Trophoblast cell (in vitro differentiated cells and primary cell): ENCODE data around the gene ZNF148.

Experiments
- DNase-seq, 2 donors: peaks; one replicate each; pipeline ENCODE4 v3.0.0-alpha.2; 2016
- H2AFZ ChIP-seq: 2 replicates; pipeline ENCODE4 v1.6.1; 2013; ENCODE audit warnings: low read length, moderate library complexity, mild to moderate bottlenecking; ENCODE audit not compliant: insufficient read depth, poor library complexity
- H2AK5ac ChIP-seq: 2 replicates; pipeline ENCODE4 v1.6.1; 2013; ENCODE audit warnings: mild to moderate bottlenecking, low read length
- H2BK120ac ChIP-seq: 2 replicates; pipeline ENCODE4 v1.6.1; 2013; ENCODE audit warnings: low read length, mild to moderate bottlenecking, moderate library complexity; ENCODE audit not compliant: insufficient read depth, poor library complexity
- H2BK12ac ChIP-seq: 2 replicates; pipeline ENCODE4 v1.6.1; 2013; ENCODE audit warnings: mild to moderate bottlenecking, low read length, moderate library complexity
- H2BK5ac ChIP-seq: 2 replicates; pipeline ENCODE4 v1.6.1; 2013; ENCODE audit warnings: low read length, low read depth, moderate library complexity, mild to moderate bottlenecking; ENCODE audit not compliant: poor library complexity
- H3K14ac ChIP-seq: 2 replicates; pipeline ENCODE4 v1.6.1; 2013; ENCODE audit warnings: mild to moderate bottlenecking, low read length
- H3K18ac ChIP-seq: 2 replicates; pipeline ENCODE4 v1.6.1; 2013; ENCODE audit warnings: mild to moderate bottlenecking, low read length
- H3K23ac ChIP-seq: 2 replicates; pipeline ENCODE4 v1.6.1; 2013; ENCODE audit warnings: low read length
- H3K27ac ChIP-seq: 2 replicates; pipeline ENCODE4 v1.5.1; 2013; ENCODE audit warnings: low read depth, mild to moderate bottlenecking, inconsistent platforms, low read length, moderate library complexity
- H3K27me3 ChIP-seq: 2 replicates; pipeline ENCODE4 v1.6.1; 2013; ENCODE audit warnings: inconsistent platforms, mild to moderate bottlenecking, low read length, moderate library complexity; ENCODE audit not compliant: insufficient read depth
- H3K36me3 ChIP-seq, 2 experiments: 1 replicate in 1 of 2; 2 replicates in 1 of 2; pipeline ENCODE4 v1.6.1; 2013; ENCODE audit warnings: low read length in 2 of 2, mild to moderate bottlenecking in 2 of 2, moderate library complexity in 1 of 2; ENCODE audit not compliant: insufficient read depth in 2 of 2, control insufficient read depth in 1 of 2
- H3K4ac ChIP-seq: 2 replicates; pipeline ENCODE4 v1.6.1; 2013; ENCODE audit warnings: low read depth, mild to moderate bottlenecking, low read length, moderate library complexity
- H3K4me1 ChIP-seq, 2 experiments: 1 replicate in 1 of 2; 2 replicates in 1 of 2; pipeline ENCODE4 v1.6.1; 2013; ENCODE audit warnings: low read length in 2 of 2, mild to moderate bottlenecking in 2 of 2, moderate library complexity in 1 of 2; ENCODE audit not compliant: insufficient read depth in 2 of 2, control insufficient read depth in 1 of 2
- H3K4me2 ChIP-seq: 2 replicates; pipeline ENCODE4 v1.6.1; 2013; ENCODE audit warnings: inconsistent platforms, mild to moderate bottlenecking, low read length, moderate library complexity
- H3K4me3 ChIP-seq: 2 replicates; pipeline ENCODE4 v1.5.1; 2013; ENCODE audit warnings: mild to moderate bottlenecking, low read depth, low read length, inconsistent platforms
- H3K79me1 ChIP-seq: one replicate; pipeline ENCODE4 v1.6.1; 2013; ENCODE audit warnings: low read length
- H3K79me2 ChIP-seq: 2 replicates; pipeline ENCODE4 v1.6.1; 2013; ENCODE audit warnings: low read length, mild to moderate bottlenecking; ENCODE audit not compliant: control insufficient read depth, insufficient read depth, poor library complexity
- H3K9ac ChIP-seq: 2 replicates; pipeline ENCODE4 v1.6.1; 2013; ENCODE audit warnings: mild to moderate bottlenecking, low read length
- H3K9me3 ChIP-seq: 2 replicates; pipeline ENCODE4 v1.6.1; 2013; ENCODE audit warnings: low read depth, mild to moderate bottlenecking, control low read depth, inconsistent platforms, low read length; ENCODE audit not compliant: insufficient read depth
- H4K12ac ChIP-seq: 2 replicates; pipeline ENCODE4 v1.6.1; 2013; ENCODE audit warnings: low read depth, mild to moderate bottlenecking, low read length, moderate library complexity
- H4K8ac ChIP-seq: 2 replicates; pipeline ENCODE4 v1.6.1; 2013; ENCODE audit warnings: low read depth, mild to moderate bottlenecking, low read length, moderate library complexity
- H4K91ac ChIP-seq: one replicate; pipeline ENCODE4 v1.6.1; 2013; ENCODE audit warnings: low read depth, mild to moderate bottlenecking, low read length, moderate library complexity
- WGBS: extraction: QIAGEN DNeasy Blood & Tissue Kit; methylation state at CpG from one replicate; pipeline ENCODE4 v1.1.7; 2013; ENCODE audit warnings: missing lambda C conversion rate; ENCODE audit not compliant: insufficient read length, insufficient coverage; ENCODE audit errors: extremely low coverage; 5-methylcytosine and 5-hydroxymethylcytosine counted together

ZNF148 gene

DNA sequence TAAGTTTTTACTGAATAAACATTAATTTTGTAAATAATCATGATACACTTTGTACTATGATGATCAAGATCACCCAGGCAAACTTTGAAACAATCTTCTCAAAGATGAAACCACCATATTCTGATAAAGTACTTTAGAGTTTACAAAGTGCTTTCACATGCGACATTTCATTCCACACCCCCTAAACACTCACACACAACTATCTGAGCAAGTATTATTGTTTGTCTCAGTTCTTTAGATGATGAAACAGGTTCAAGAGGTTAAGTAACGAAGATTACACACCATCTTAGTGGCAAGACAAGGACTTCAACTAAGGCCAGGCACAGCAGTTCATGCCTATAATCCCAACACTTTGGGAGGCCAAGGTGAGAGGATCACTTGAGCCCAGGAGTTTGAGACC, 37.6 kb downstream of the ZNF148 start:
- Histone ChIP-seq H4K91ac (no peak overlapping the region), H3K4ac (no peak overlapping the region), H2BK120ac (no peak overlapping the region), H3K4me2 (no peak overlapping the region), H3K9me3 (no peaks in the 10 kb centered on the region), H2AFZ (no peak overlapping the region), H3K4me3 (no peak overlapping the region), H4K12ac (no peak overlapping the region), H3K23ac (no peak overlapping the region), H3K79me1 (no peaks in the 10 kb centered on the region), H3K27ac (no peak overlapping the region), H3K18ac (no peak overlapping the region), H3K4me1 (peaks cover 0 to 2% of the 10 kb centered on the region in 2 experiments), H3K9ac (no peak overlapping the region), H4K8ac (no peak overlapping the region), H3K36me3 (no peaks in the 10 kb centered on the region), H2BK12ac (no peak overlapping the region), H3K79me2 (peaks cover 3% of the 10 kb centered on the region), H3K14ac (no peak overlapping the region), H3K27me3 (no peaks in the 10 kb centered on the region), H2AK5ac (no peak overlapping the region), H2BK5ac (no peak overlapping the region)
- no CpG with 5 or more reads among the region's 2 CpGs for WGBS
- DNase-seq = no peak

DNA sequence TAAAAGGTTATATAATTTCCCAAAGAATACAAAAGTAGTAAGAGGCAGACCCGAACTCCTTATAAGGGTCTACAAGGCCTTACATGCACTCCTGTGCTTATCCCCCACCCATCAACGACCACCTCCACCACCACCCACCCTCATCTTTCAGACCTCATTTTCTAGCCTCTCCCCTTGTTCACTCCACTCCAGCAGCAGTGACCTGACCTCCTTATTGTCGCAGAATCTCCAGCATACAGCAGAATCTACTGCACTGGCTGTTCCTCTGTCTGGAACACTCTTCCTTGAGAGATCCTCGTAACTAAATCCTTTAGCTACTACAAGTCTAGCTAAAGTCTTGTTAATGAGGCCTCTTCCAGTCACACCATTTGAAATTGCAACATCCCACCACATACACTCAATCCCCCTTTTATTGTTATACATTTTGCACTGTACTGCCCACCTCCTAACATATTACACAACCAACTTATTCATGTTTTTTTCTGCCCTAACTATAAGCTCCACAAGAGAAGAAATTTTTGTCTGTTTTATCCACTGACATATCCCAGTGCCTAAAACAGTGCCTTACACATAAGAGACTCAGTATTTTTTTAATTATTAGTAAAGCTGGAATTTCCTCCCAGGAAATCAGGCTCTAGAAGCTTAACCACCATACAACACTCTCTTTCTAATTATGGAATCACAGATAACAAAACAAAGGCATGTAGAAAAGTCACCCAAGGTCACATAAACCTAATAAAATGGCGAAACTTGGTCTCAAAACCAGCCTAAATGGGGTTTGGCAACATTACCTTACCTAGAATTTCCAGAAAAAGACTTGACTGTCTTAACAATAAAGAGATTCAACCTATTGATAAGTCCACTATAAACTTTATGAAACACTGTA, 40.2 kb downstream of the ZNF148 start:
- Histone ChIP-seq H2BK120ac (no peak overlapping the region), H2BK12ac (no peak overlapping the region)
- WGBS = no CpG with 5 or more reads among the region's 5 CpGs

DNA sequence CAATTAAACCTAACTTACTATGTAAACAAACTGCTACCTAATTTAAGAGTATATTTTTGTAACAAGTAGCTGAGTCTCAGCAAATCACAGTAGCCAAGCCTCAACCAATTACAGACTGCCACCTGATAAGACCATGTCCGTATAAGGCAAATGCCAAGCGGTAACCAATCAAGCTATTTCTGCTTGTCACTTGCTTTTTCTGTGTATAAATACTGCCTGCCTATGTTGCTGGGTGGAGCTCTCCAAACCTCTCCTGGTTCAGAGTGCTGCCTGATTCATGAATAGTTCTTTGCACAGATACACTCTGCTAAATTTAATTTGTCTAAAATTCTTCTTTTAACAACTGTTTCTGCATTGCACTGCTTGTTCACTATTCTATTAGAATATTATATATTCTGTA, 42.6 kb downstream of the ZNF148 start:
- no peak overlapping the region for H3K4me3 ChIP-seq
- H3K4me2 ChIP-seq = no peak overlapping the region
- peaks cover 0 to 2% of the 10 kb centered on the region in 2 experiments for H3K4me1 ChIP-seq
- H3K27ac ChIP-seq = no peak overlapping the region
- H2BK120ac ChIP-seq = no peak overlapping the region
- peaks cover 1 to 3% of the 10 kb centered on the region in 2 experiments for H3K36me3 ChIP-seq
- no peaks in the 10 kb centered on the region for H3K79me1 ChIP-seq
- no peak overlapping the region for H2AK5ac ChIP-seq
- no peak overlapping the region for H2BK12ac ChIP-seq
- no peak for DNase-seq
- H2BK5ac ChIP-seq = no peak overlapping the region
- no peak overlapping the region for H2AFZ ChIP-seq
- no CpG with 5 or more reads among the region's 2 CpGs for WGBS
- H3K23ac ChIP-seq = no peak overlapping the region
- H3K14ac ChIP-seq = no peak overlapping the region
- no peak overlapping the region for H3K4ac ChIP-seq
- H3K27me3 ChIP-seq = no peaks in the 10 kb centered on the region
- no peak overlapping the region for H4K12ac ChIP-seq
- no peaks in the 10 kb centered on the region for H3K9me3 ChIP-seq
- no peaks in the 10 kb centered on the region for H3K79me2 ChIP-seq
- no peak overlapping the region for H3K9ac ChIP-seq
- H4K91ac ChIP-seq = no peak overlapping the region
- no peak overlapping the region for H4K8ac ChIP-seq
- no peak overlapping the region for H3K18ac ChIP-seq

More for the DNA sequence above, 40.2 kb downstream of the ZNF148 start:
- Histone ChIP-seq H3K36me3 (peaks cover 1 to 3% of the 10 kb centered on the region in 2 experiments), H3K4me1 (peaks cover 0 to 2% of the 10 kb centered on the region in 2 experiments), H3K14ac (no peak overlapping the region), H3K27ac (no peak overlapping the region), H3K23ac (no peak overlapping the region), H2AK5ac (no peak overlapping the region), H4K12ac (no peak overlapping the region), H2AFZ (no peak overlapping the region), H3K27me3 (no peaks in the 10 kb centered on the region), H2BK5ac (no peak overlapping the region), H3K9me3 (no peaks in the 10 kb centered on the region), H3K9ac (no peak overlapping the region), H4K8ac (no peak overlapping the region), H3K79me1 (no peaks in the 10 kb centered on the region), H4K91ac (no peak overlapping the region), H3K79me2 (no peaks in the 10 kb centered on the region), H3K18ac (peak overlapping the region; percentile 82), H3K4ac (peak overlapping the region; percentile 55), H3K4me3 (no peak overlapping the region), H3K4me2 (no peak overlapping the region)
- no peak for DNase-seq

DNA sequence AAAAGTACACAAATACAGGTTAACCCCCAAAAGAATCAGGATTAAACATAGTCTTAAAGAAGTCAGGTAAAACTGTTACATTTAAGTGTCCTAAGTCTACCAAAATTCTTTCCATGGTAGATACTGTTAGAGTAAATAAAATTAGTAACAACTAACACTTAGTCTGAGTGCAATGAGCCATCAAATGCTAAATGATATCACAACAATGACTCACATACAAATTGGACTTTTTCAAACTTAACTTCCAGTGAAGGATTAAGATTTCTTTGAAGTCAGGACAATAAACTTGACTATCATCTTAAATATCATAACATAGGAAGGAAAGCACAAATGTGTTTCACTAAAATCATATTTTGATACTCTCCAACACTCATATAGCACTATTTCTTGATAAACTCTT, 43.9 kb downstream of the ZNF148 start:
- H4K12ac ChIP-seq = no peak overlapping the region
- H3K9me3 ChIP-seq = no peaks in the 10 kb centered on the region
- H4K91ac ChIP-seq = no peak overlapping the region
- H3K4me1 ChIP-seq = peaks cover 0 to 2% of the 10 kb centered on the region in 2 experiments
- no peak overlapping the region for H3K14ac ChIP-seq
- H3K27me3 ChIP-seq = no peaks in the 10 kb centered on the region
- H2BK12ac ChIP-seq = no peak overlapping the region
- no peak overlapping the region for H2BK5ac ChIP-seq
- H4K8ac ChIP-seq = no peak overlapping the region
- no peak for DNase-seq
- no peaks in the 10 kb centered on the region for H3K79me2 ChIP-seq
- no peak overlapping the region for H3K4ac ChIP-seq
- no peak overlapping the region for H3K23ac ChIP-seq
- H3K4me3 ChIP-seq = no peak overlapping the region
- no peak overlapping the region for H3K9ac ChIP-seq
- H2AK5ac ChIP-seq = no peak overlapping the region
- no peak overlapping the region for H3K4me2 ChIP-seq
- no peak overlapping the region for H3K18ac ChIP-seq
- H2AFZ ChIP-seq = no peak overlapping the region
- no peak overlapping the region for H3K27ac ChIP-seq
- H3K36me3 ChIP-seq = peaks cover 1 to 3% of the 10 kb centered on the region in 2 experiments
- H2BK120ac ChIP-seq = no peak overlapping the region
- H3K79me1 ChIP-seq = no peaks in the 10 kb centered on the region
